DMS114 treated with DMSO at 0.1 percent for 48 hours (cell line): ENCODE data around the gene MZT1.
A peak's percentile ranks its signal among the peaks of the same experiment; 100 is the strongest.
"Not testable (repeated sequence)": the region's sequence is repeated elsewhere in the genome, so short reads cannot be mapped to it uniquely, and the experiment has no call there.

Experiments used
- DNase-seq: peaks from one replicate; lab custom pipeline; 2025; ENCODE audit not compliant: unreplicated experiment; lab: John Stamatoyannopoulos, UW

MZT1 gene

GRCh38 chr13:72727417-72728289 is at the start of gene MZT1, which contains the start of gene BORA:
Gene MZT1, minus strand, starts transcription at chr13:72727629. Its CDS starts 27 bp downstream, at chr13:72727602.
Gene BORA, plus strand, starts transcription at chr13:72727923. Its CDS starts 1,018 bp downstream, at chr13:72728941.
- DNase-seq = peak; percentile 81

GRCh38 chr13:72774019-72774418 is 46.6 kb upstream of the MZT1 start:
- DNase-seq = no peak

GRCh38 chr13:72763411-72763810 is 36.0 kb upstream of the MZT1 start:
- no peak for DNase-seq

- DNase-seq = no peak
Observed at GRCh38 chr13:72760189-72760588, 32.8 kb upstream of the MZT1 start.

- DNase-seq = no peak
Observed at GRCh38 chr13:72757792-72758535, 30.5 kb upstream of the MZT1 start.

- no peak for DNase-seq
Observed at GRCh38 chr13:72754111-72754510, 26.7 kb upstream of the MZT1 start.

GRCh38 chr13:72751220-72751619 is 23.8 kb upstream of the MZT1 start:
- no peak for DNase-seq

GRCh38 chr13:72745260-72745659 is 17.8 kb upstream of the MZT1 start:
- no peak for DNase-seq

GRCh38 chr13:72740015-72740414 is 12.6 kb upstream of the MZT1 start:
- no peak for DNase-seq

GRCh38 chr13:72737033-72737432 is 9.6 kb upstream of the MZT1 start:
- DNase-seq = no peak

GRCh38 chr13:72728290-72728605 is 819 bp upstream of the MZT1 start:
- no peak for DNase-seq

- no peak for DNase-seq
Observed at GRCh38 chr13:72726726-72727416, 558 bp downstream of the MZT1 start.

- DNase-seq = not testable (repeated sequence)
Observed at GRCh38 chr13:72726185-72726584, 1.2 kb downstream of the MZT1 start.

GRCh38 chr13:72716776-72717175 is 10.7 kb downstream of the MZT1 start:
- DNase-seq = no peak

- no peak for DNase-seq
Observed at GRCh38 chr13:72700509-72700908, 26.9 kb downstream of the MZT1 start.

- no peak for DNase-seq
Observed at GRCh38 chr13:72698164-72698563, 29.3 kb downstream of the MZT1 start.

GRCh38 chr13:72696579-72696978 is 30.9 kb downstream of the MZT1 start:
- peak; percentile 8 for DNase-seq

GRCh38 chr13:72694314-72694713 is 33.1 kb downstream of the MZT1 start:
- no peak for DNase-seq

GRCh38 chr13:72693832-72694231 is 33.6 kb downstream of the MZT1 start:
- DNase-seq = no peak

GRCh38 chr13:72692884-72693514 is 34.4 kb downstream of the MZT1 start:
- DNase-seq = no peak

- DNase-seq = no peak
Observed at GRCh38 chr13:72689181-72689696, 38.2 kb downstream of the MZT1 start.
